ENCODE results near the gene UBE3A.

UBE3A gene

GRCh38 chr15:25427861-25428260 is 11.0 kb downstream of the UBE3A start:
- peaks cover 24% of the 10 kb centered on the region for H3K4me1 Mint-ChIP-seq
- no peak overlapping the region for H3K27ac Mint-ChIP-seq

GRCh38 chr15:25426896-25427610 is 11.8 kb downstream of the UBE3A start:
- peaks cover 46% of the 10 kb centered on the region for H3K36me3 Mint-ChIP-seq (ENCODE audit: low read depth)
- peaks cover 16% of the 10 kb centered on the region for H3K4me1 Mint-ChIP-seq
- peaks cover 20% of the 10 kb centered on the region for H3K9me3 Mint-ChIP-seq
- no peaks in the 10 kb centered on the region for H3K27me3 Mint-ChIP-seq (ENCODE audit: low read depth)
- no peak overlapping the region for H3K27ac Mint-ChIP-seq
- TF ChIP-seq CTCF (IDR thresholded peaks at IDR 0.05; ENCODE audit: unreplicated experiment in 3 of 3) = no peak
- H3K4me3 Mint-ChIP-seq = no peak overlapping the region

More at GRCh38 chr15:25427861-25428260, 11.0 kb downstream of the UBE3A start:
- no peaks in the 10 kb centered on the region for H3K27me3 Mint-ChIP-seq (ENCODE audit: low read depth)
- H3K36me3 Mint-ChIP-seq (ENCODE audit: low read depth) = peaks cover 41% of the 10 kb centered on the region
- TF ChIP-seq CTCF (IDR thresholded peaks at IDR 0.05; ENCODE audit: unreplicated experiment in 3 of 3) = no peak
- no peak overlapping the region for H3K4me3 Mint-ChIP-seq
- H3K9me3 Mint-ChIP-seq = peaks cover 20% of the 10 kb centered on the region

GRCh38 chr15:25424073-25424472 is 14.8 kb downstream of the UBE3A start:
- no peaks in the 10 kb centered on the region for H3K27me3 Mint-ChIP-seq (ENCODE audit: low read depth)

GRCh38 chr15:25422021-25422420 is 16.8 kb downstream of the UBE3A start:
- no peak overlapping the region for H3K4me3 Mint-ChIP-seq
- H3K27me3 Mint-ChIP-seq (ENCODE audit: low read depth) = no peaks in the 10 kb centered on the region
- peaks cover 50% of the 10 kb centered on the region for H3K9me3 Mint-ChIP-seq
- H3K4me1 Mint-ChIP-seq = no peaks in the 10 kb centered on the region
- H3K27ac Mint-ChIP-seq = no peak overlapping the region
- peaks cover 81% of the 10 kb centered on the region for H3K36me3 Mint-ChIP-seq (ENCODE audit: low read depth)
- TF ChIP-seq CTCF (IDR thresholded peaks at IDR 0.05; ENCODE audit: unreplicated experiment in 3 of 3) = no peak

More at GRCh38 chr15:25424073-25424472, 14.8 kb downstream of the UBE3A start:
- H3K36me3 Mint-ChIP-seq (ENCODE audit: low read depth) = peaks cover 70% of the 10 kb centered on the region
- H3K9me3 Mint-ChIP-seq = peaks cover 39% of the 10 kb centered on the region
- TF ChIP-seq CTCF (IDR thresholded peaks at IDR 0.05; ENCODE audit: unreplicated experiment in 3 of 3) = no peak
- no peaks in the 10 kb centered on the region for H3K4me1 Mint-ChIP-seq
- no peak overlapping the region for H3K4me3 Mint-ChIP-seq
- peak overlapping the region in 1 of 3 experiments; percentile 16 for H3K27ac Mint-ChIP-seq

- no peak overlapping the region for H3K27ac Mint-ChIP-seq
- TF ChIP-seq CTCF (IDR thresholded peaks at IDR 0.05; ENCODE audit: unreplicated experiment in 3 of 3) = no peak
- peaks cover 5% of the 10 kb centered on the region for H3K4me1 Mint-ChIP-seq
- H3K9me3 Mint-ChIP-seq = peaks cover 53% of the 10 kb centered on the region
- H3K4me3 Mint-ChIP-seq = no peak overlapping the region
- peaks cover 84% of the 10 kb centered on the region for H3K36me3 Mint-ChIP-seq (ENCODE audit: low read depth)
- no peaks in the 10 kb centered on the region for H3K27me3 Mint-ChIP-seq (ENCODE audit: low read depth)
Measured at GRCh38 chr15:25418202-25418601, 20.6 kb downstream of the UBE3A start.

GRCh38 chr15:25417604-25418003 is 21.2 kb downstream of the UBE3A start:
- Mint-ChIP-seq H3K4me3 (no peak overlapping the region), H3K27me3 (ENCODE audit: low read depth) (no peaks in the 10 kb centered on the region), H3K27ac (no peak overlapping the region), H3K4me1 (peaks cover 5% of the 10 kb centered on the region), H3K36me3 (ENCODE audit: low read depth) (peaks cover 90% of the 10 kb centered on the region), H3K9me3 (peaks cover 53% of the 10 kb centered on the region)
- no peak for TF ChIP-seq CTCF (IDR thresholded peaks at IDR 0.05; ENCODE audit: unreplicated experiment in 3 of 3)
